T-helper 2 cell treated with Interferon-gamma antibody and Interleukin-4, amounts not matched to agents 5 μg/mL and 100 μg/mL, for 36 hours (primary cell): ENCODE data around the gene CFDP1.

Experiments
- DNase-seq: peaks from one replicate; pipeline ENCODE4 v3.0.0; 2021; ENCODE audit warnings: low spot score
- H3K27ac Mint-ChIP-seq: one replicate; pipeline ENCODE4 v1.8.0; 2021; ENCODE audit warnings: mild to moderate bottlenecking, mixed read lengths
- H3K27me3 Mint-ChIP-seq: one replicate; pipeline ENCODE4 v1.8.0; 2021; ENCODE audit warnings: low read depth, mixed read lengths
- H3K36me3 Mint-ChIP-seq: one replicate; pipeline ENCODE4 v1.8.0; 2021; ENCODE audit warnings: low read depth, mixed read lengths
- H3K4me1 Mint-ChIP-seq: one replicate; pipeline ENCODE4 v1.8.0; 2021; ENCODE audit warnings: low read depth, mixed read lengths
- H3K4me3 Mint-ChIP-seq: one replicate; pipeline ENCODE4 v1.8.0; 2022; ENCODE audit warnings: mild to moderate bottlenecking, moderate library complexity, mixed read lengths
- H3K9me3 Mint-ChIP-seq: one replicate; pipeline ENCODE4 v1.8.0; 2021; ENCODE audit warnings: mixed read lengths

The CFDP1 gene

GRCh38 chr16:75320435-75320834, 112.9 kb downstream of the CFDP1 start:
- DNase-seq: no peak
- peaks cover 54% of the 10 kb centered on the region for H3K27me3 Mint-ChIP-seq
- no peaks in the 10 kb centered on the region for H3K9me3 Mint-ChIP-seq
- peaks cover 20% of the 10 kb centered on the region for H3K4me1 Mint-ChIP-seq
- no peak overlapping the region for H3K27ac Mint-ChIP-seq
- H3K36me3 Mint-ChIP-seq: peaks cover 10% of the 10 kb centered on the region
- peak overlapping the region; percentile 63 for H3K4me3 Mint-ChIP-seq

GRCh38 chr16:75319513-75320411, 113.5 kb downstream of the CFDP1 start:
- Mint-ChIP-seq H3K9me3 (no peaks in the 10 kb centered on the region), H3K4me1 (peaks cover 20% of the 10 kb centered on the region), H3K4me3 (peak overlapping the region; percentile 57), H3K27ac (no peak overlapping the region), H3K27me3 (peaks cover 50% of the 10 kb centered on the region), H3K36me3 (peaks cover 10% of the 10 kb centered on the region)
- no peak for DNase-seq

GRCh38 chr16:75318737-75319136, 114.6 kb downstream of the CFDP1 start:
- no peak overlapping the region for H3K27ac Mint-ChIP-seq
- H3K4me3 Mint-ChIP-seq: no peak overlapping the region
- H3K36me3 Mint-ChIP-seq: peaks cover 10% of the 10 kb centered on the region
- no peak for DNase-seq
- peaks cover 55% of the 10 kb centered on the region for H3K27me3 Mint-ChIP-seq
- no peaks in the 10 kb centered on the region for H3K9me3 Mint-ChIP-seq
- peaks cover 20% of the 10 kb centered on the region for H3K4me1 Mint-ChIP-seq

- peaks cover 60% of the 10 kb centered on the region for H3K27me3 Mint-ChIP-seq
- peaks cover 20% of the 10 kb centered on the region for H3K4me1 Mint-ChIP-seq
- H3K4me3 Mint-ChIP-seq: no peak overlapping the region
- DNase-seq: no peak
- H3K27ac Mint-ChIP-seq: no peak overlapping the region
- H3K9me3 Mint-ChIP-seq: no peaks in the 10 kb centered on the region
- H3K36me3 Mint-ChIP-seq: peaks cover 9% of the 10 kb centered on the region
These were observed 115.8 kb downstream of the CFDP1 start for GRCh38 chr16:75317532-75317931.

- peaks cover 20% of the 10 kb centered on the region for H3K4me1 Mint-ChIP-seq
- H3K27me3 Mint-ChIP-seq: peaks cover 59% of the 10 kb centered on the region
- no peaks in the 10 kb centered on the region for H3K9me3 Mint-ChIP-seq
- no peak for DNase-seq
- no peak overlapping the region for H3K4me3 Mint-ChIP-seq
- H3K36me3 Mint-ChIP-seq: peaks cover 9% of the 10 kb centered on the region
- H3K27ac Mint-ChIP-seq: no peak overlapping the region
These were observed 116.2 kb downstream of the CFDP1 start for GRCh38 chr16:75317101-75317522.

- no peak overlapping the region for H3K4me3 Mint-ChIP-seq
- no peak overlapping the region for H3K27ac Mint-ChIP-seq
- H3K36me3 Mint-ChIP-seq: peaks cover 9% of the 10 kb centered on the region
- H3K9me3 Mint-ChIP-seq: no peaks in the 10 kb centered on the region
- H3K27me3 Mint-ChIP-seq: peaks cover 54% of the 10 kb centered on the region
- peaks cover 17% of the 10 kb centered on the region for H3K4me1 Mint-ChIP-seq
- no peak for DNase-seq
These were observed 117.6 kb downstream of the CFDP1 start for GRCh38 chr16:75315539-75316306.

- Mint-ChIP-seq H3K4me1 (peaks cover 1% of the 10 kb centered on the region), H3K9me3 (no peaks in the 10 kb centered on the region), H3K27ac (no peak overlapping the region), H3K4me3 (no peak overlapping the region), H3K36me3 (peaks cover 12% of the 10 kb centered on the region), H3K27me3 (peaks cover 40% of the 10 kb centered on the region)
- no peak for DNase-seq
These were observed 120.4 kb downstream of the CFDP1 start for GRCh38 chr16:75312875-75313274.

GRCh38 chr16:75311383-75311938, 121.8 kb downstream of the CFDP1 start:
- no peak for DNase-seq
- Mint-ChIP-seq H3K9me3 (no peaks in the 10 kb centered on the region), H3K36me3 (peaks cover 9% of the 10 kb centered on the region), H3K27me3 (peaks cover 35% of the 10 kb centered on the region), H3K4me3 (no peak overlapping the region), H3K4me1 (peaks cover 1% of the 10 kb centered on the region), H3K27ac (no peak overlapping the region)

GRCh38 chr16:75310541-75310940, 122.8 kb downstream of the CFDP1 start:
- no peaks in the 10 kb centered on the region for H3K9me3 Mint-ChIP-seq
- H3K4me1 Mint-ChIP-seq: peaks cover 3% of the 10 kb centered on the region
- H3K27me3 Mint-ChIP-seq: peaks cover 27% of the 10 kb centered on the region
- no peak overlapping the region for H3K27ac Mint-ChIP-seq
- H3K4me3 Mint-ChIP-seq: no peak overlapping the region
- DNase-seq: no peak
- peaks cover 6% of the 10 kb centered on the region for H3K36me3 Mint-ChIP-seq

GRCh38 chr16:75309899-75310430, 123.3 kb downstream of the CFDP1 start:
- Mint-ChIP-seq H3K27me3 (peaks cover 26% of the 10 kb centered on the region), H3K27ac (no peak overlapping the region), H3K4me1 (peaks cover 5% of the 10 kb centered on the region), H3K9me3 (no peaks in the 10 kb centered on the region), H3K4me3 (no peak overlapping the region), H3K36me3 (peaks cover 9% of the 10 kb centered on the region)
- DNase-seq: no peak

GRCh38 chr16:75309156-75309555, 124.1 kb downstream of the CFDP1 start:
- Mint-ChIP-seq H3K4me1 (peaks cover 8% of the 10 kb centered on the region), H3K36me3 (peaks cover 13% of the 10 kb centered on the region), H3K27me3 (peaks cover 25% of the 10 kb centered on the region), H3K4me3 (no peak overlapping the region), H3K9me3 (no peaks in the 10 kb centered on the region), H3K27ac (no peak overlapping the region)
- DNase-seq: no peak

GRCh38 chr16:75308011-75308410, 125.3 kb downstream of the CFDP1 start:
- Mint-ChIP-seq H3K36me3 (peaks cover 15% of the 10 kb centered on the region), H3K27ac (no peak overlapping the region), H3K27me3 (peaks cover 16% of the 10 kb centered on the region)

GRCh38 chr16:75307506-75307905, 125.8 kb downstream of the CFDP1 start:
- peaks cover 15% of the 10 kb centered on the region for H3K36me3 Mint-ChIP-seq
- H3K4me3 Mint-ChIP-seq: no peak overlapping the region
- peaks cover 8% of the 10 kb centered on the region for H3K4me1 Mint-ChIP-seq
- no peak overlapping the region for H3K27ac Mint-ChIP-seq
- no peaks in the 10 kb centered on the region for H3K9me3 Mint-ChIP-seq
- DNase-seq: no peak
- H3K27me3 Mint-ChIP-seq: peaks cover 16% of the 10 kb centered on the region

More at GRCh38 chr16:75308011-75308410, 125.3 kb downstream of the CFDP1 start:
- no peaks in the 10 kb centered on the region for H3K9me3 Mint-ChIP-seq
- DNase-seq: no peak
- H3K4me3 Mint-ChIP-seq: no peak overlapping the region
- peaks cover 8% of the 10 kb centered on the region for H3K4me1 Mint-ChIP-seq
